T-cell (primary cell): ENCODE data around the gene IFITM1. TPM values are rescaled to one million over a fixed set of nuclear protein-coding genes. Genes with fewer than 3 reads are reported as not detected.
"Not testable (repeated sequence)": the region's sequence is repeated elsewhere in the genome, so short reads cannot be mapped to it uniquely, and the experiment has no call there.

ENCODE experiments used
- ATAC-seq, 4 experiments: fragments of 200-7000 bp in 3 of 4; fragments of 150-1000 bp in 1 of 4; cut with Tn5 transposase; replicated peaks in 1 of 4; 1 replicate in 3 of 4; 2 replicates in 1 of 4; pipeline ENCODE4 v1.10.0; 2021; ENCODE audit warnings: moderate library complexity in 3 of 4, mild to moderate bottlenecking in 2 of 4, moderate number of reproducible peaks in 1 of 4
- CTCF ChIA-PET, 2 donors: fragments of 300-600 bp; sonication (Branson Sonifier 250); formaldehyde crosslinking; loops; one replicate each; lab custom pipeline; 2022; ENCODE audit warnings: antibody characterized with exemption in 2 of 2; lab: Charles Lee
- POLR2A ChIA-PET, 2 donors: fragments of 300-600 bp; sonication (Branson Sonifier 250); formaldehyde crosslinking; loops; one replicate each; lab custom pipeline; 2022; ENCODE audit warnings: antibody characterized with exemption in 2 of 2; lab: Charles Lee
- DNase-seq, 35 experiments: peaks; one replicate each; pipeline versions ENCODE4 v3.0.0 to v3.0.0-alpha.2; 2013 to 2023
- H3K27ac ChIP-seq: one replicate; pipeline ENCODE4 v1.5.1; 2013; ENCODE audit warnings: low read length
- H3K27me3 ChIP-seq, 2 experiments: replicated peaks in 1 of 2; 1 replicate in 1 of 2; 2 replicates in 1 of 2; pipeline versions ENCODE4 v1.6.1 to v1.7.0; 2013; ENCODE audit warnings: low read length in 1 of 2, mixed read lengths in 1 of 2; ENCODE audit not compliant: control insufficient read depth in 2 of 2, insufficient read depth in 2 of 2; ENCODE audit errors: extremely low read depth in 1 of 2
- H3K36me3 ChIP-seq, 2 donors: 1 replicate in 1 of 2; 2 replicates in 1 of 2; pipeline versions ENCODE4 v1.6.1 to v1.7.0; 2013; ENCODE audit warnings: low read length in 1 of 2; ENCODE audit not compliant: control insufficient read depth in 2 of 2, insufficient read depth in 1 of 2; ENCODE audit errors: extremely low read depth in 1 of 2
- H3K4me1 ChIP-seq, 2 experiments: 1 replicate in 1 of 2; 2 replicates in 1 of 2; pipeline versions ENCODE4 v1.6.1 to v1.7.0; 2013; ENCODE audit warnings: low read length in 2 of 2, mixed read lengths in 1 of 2; ENCODE audit not compliant: insufficient read depth in 2 of 2, control insufficient read depth in 1 of 2; ENCODE audit errors: extremely low read depth in 1 of 2
- H3K4me3 ChIP-seq, 2 donors: 1 replicate in 1 of 2; 2 replicates in 1 of 2; pipeline versions ENCODE4 v1.5.1 to v1.7.0; 2013; ENCODE audit warnings: mild to moderate bottlenecking in 2 of 2, low read length in 1 of 2, moderate library complexity in 1 of 2; ENCODE audit not compliant: control insufficient read depth in 1 of 2; ENCODE audit errors: extremely low read depth in 1 of 2
- H3K9me3 ChIP-seq: 2 replicates; pipeline ENCODE4 v1.7.0; 2013
- H3K27ac Mint-ChIP-seq, 2 donors: one replicate each; pipeline ENCODE4 v1.8.0; 2020 to 2021; ENCODE audit warnings: mild to moderate bottlenecking in 2 of 2, mixed read lengths in 2 of 2
- H3K27me3 Mint-ChIP-seq, 2 donors: one replicate each; pipeline ENCODE4 v1.8.0; 2021 to 2022; ENCODE audit warnings: mixed read lengths in 2 of 2
- H3K36me3 Mint-ChIP-seq: one replicate; pipeline ENCODE4 v1.8.0; 2021; ENCODE audit warnings: mixed read lengths
- H3K4me1 Mint-ChIP-seq, 3 donors: one replicate each; pipeline ENCODE4 v1.8.0; 2020 to 2022; ENCODE audit warnings: mixed read lengths in 3 of 3, mild to moderate bottlenecking in 1 of 3
- H3K4me3 Mint-ChIP-seq, 3 donors: one replicate each; pipeline ENCODE4 v1.8.0; 2020 to 2022; ENCODE audit warnings: mild to moderate bottlenecking in 3 of 3, mixed read lengths in 3 of 3, moderate library complexity in 3 of 3
- H3K9me3 Mint-ChIP-seq, 3 donors: one replicate each; pipeline ENCODE4 v1.8.0; 2020 to 2022; ENCODE audit warnings: mixed read lengths in 3 of 3
- WGBS: methylation state at CpG from one replicate; pipeline ENCODE4 v1.1.5; 2013; ENCODE audit warnings: missing lambda C conversion rate; ENCODE audit not compliant: insufficient coverage; 5-methylcytosine and 5-hydroxymethylcytosine counted together
- total RNA-seq, 35 experiments: library from RNA in 6 of 35; stranded (reverse) in 6 of 35; fragments of 120-200 nt in 1 of 35; gene quantifications; one replicate each; pipeline versions ENCODE4 v1.2.1 to v1.2.4 and lab custom pipeline; 2013 to 2026

The IFITM1 gene
- total RNA-seq, 5 donors from 2014 or later (not counting 1 experiment from before 2014, with no cell fraction given), result 201 to 427 (median 243) TPM

- Histone ChIP-seq H3K27ac (no peak overlapping the region), H3K4me3 (no peak overlapping the region), H3K36me3 (no peaks in the 10 kb centered on the region), H3K9me3 (no peaks in the 10 kb centered on the region), H3K4me1 (peaks cover 31 to 57% of the 10 kb centered on the region in 2 experiments), H3K27me3 (no peaks in the 10 kb centered on the region)
- Mint-ChIP-seq H3K36me3 (no peaks in the 10 kb centered on the region), H3K9me3 (no peaks in the 10 kb centered on the region), H3K4me1 (peaks cover 59 to 67% (median 61%) of the 10 kb centered on the region in 3 donors), H3K27me3 (no peaks in the 10 kb centered on the region), H3K27ac (peak overlapping the region; percentile 31 to 61), H3K4me3 (peak overlapping the region; percentile 31 to 70 (median 45))
- CTCF ChIA-PET, result interaction anchor here in 1 of 2 donors (1.8 kb wide), 1 partner anchor 9 kb away, joined by 4 read pairs; no protein-coding TSS in a partner anchor
- WGBS, result 30% methylated on average over 31 of the region's 34 CpGs
- POLR2A ChIA-PET, result interaction anchor here in 1 of 2 donors (0.7 kb wide), 1 partner anchor 10 kb away, joined by 4 read pairs; no protein-coding TSS in a partner anchor
- ATAC-seq (peak in 2 of 4 experiments; percentile 13 to 18), DNase-seq (peak in 1 of 35 experiments; percentile 40)
Measured at GRCh38 chr11:330694-331357, 17.0 kb downstream of the IFITM1 start.

DNA sequence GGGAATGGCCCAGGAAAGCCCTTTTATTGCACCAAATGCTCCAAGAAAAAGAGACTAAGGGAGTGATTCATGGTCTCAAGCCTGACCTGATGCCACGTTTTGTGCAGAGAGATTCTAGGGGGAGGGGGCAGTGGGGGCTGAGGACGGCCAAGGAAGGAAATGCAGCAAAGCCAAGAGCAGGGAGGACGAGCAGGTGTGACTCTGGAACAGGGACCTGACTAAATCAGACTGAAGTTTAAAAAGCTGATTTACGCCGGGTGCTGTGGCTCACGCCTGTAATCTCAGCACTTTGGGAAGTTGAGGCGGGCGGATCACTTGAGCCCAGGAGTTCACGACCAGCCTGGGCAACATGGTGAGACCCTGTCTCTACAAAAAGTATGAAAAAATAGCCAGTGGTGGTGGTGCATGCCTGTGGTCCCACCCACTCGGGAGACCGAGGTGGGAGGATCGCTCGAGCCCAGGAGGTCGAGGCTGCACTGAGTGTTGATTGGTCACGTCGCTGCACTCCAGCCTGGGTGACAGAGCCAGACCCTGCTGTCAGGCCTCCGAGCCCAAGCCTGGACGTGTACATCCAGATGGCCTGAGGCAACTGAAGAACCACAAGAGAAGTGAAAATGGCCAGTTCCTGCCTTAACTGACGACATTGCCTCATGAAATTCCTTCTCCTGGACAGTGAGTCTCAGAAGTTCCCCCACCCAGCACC lies 17.7 kb downstream of the IFITM1 start:
- DNase-seq (no peak), ATAC-seq (no peak)
- H3K4me3 ChIP-seq, result no peak overlapping the region
- H3K27ac ChIP-seq, result no peak overlapping the region
- peak overlapping the region; percentile 31 to 70 (median 45) for H3K4me3 Mint-ChIP-seq
- H3K4me1 ChIP-seq, result peaks cover 30 to 53% of the 10 kb centered on the region in 2 experiments
- H3K27ac Mint-ChIP-seq, result peak overlapping the region; percentile 31 to 61
- 68% methylated on average over 16 of the region's 19 CpGs for WGBS
- H3K27me3 ChIP-seq, result no peaks in the 10 kb centered on the region
- H3K9me3 ChIP-seq, result no peaks in the 10 kb centered on the region
- H3K27me3 Mint-ChIP-seq, result no peaks in the 10 kb centered on the region
- H3K36me3 Mint-ChIP-seq, result no peaks in the 10 kb centered on the region
- no peaks in the 10 kb centered on the region for H3K36me3 ChIP-seq
- no peaks in the 10 kb centered on the region for H3K9me3 Mint-ChIP-seq
- H3K4me1 Mint-ChIP-seq, result peaks cover 59 to 67% (median 61%) of the 10 kb centered on the region in 3 donors
- POLR2A ChIA-PET, result interaction anchor here in 1 of 2 donors (0.7 kb wide), 1 partner anchor 10 kb away, joined by 4 read pairs; no protein-coding TSS in a partner anchor
- CTCF ChIA-PET, result no interaction called here

DNA sequence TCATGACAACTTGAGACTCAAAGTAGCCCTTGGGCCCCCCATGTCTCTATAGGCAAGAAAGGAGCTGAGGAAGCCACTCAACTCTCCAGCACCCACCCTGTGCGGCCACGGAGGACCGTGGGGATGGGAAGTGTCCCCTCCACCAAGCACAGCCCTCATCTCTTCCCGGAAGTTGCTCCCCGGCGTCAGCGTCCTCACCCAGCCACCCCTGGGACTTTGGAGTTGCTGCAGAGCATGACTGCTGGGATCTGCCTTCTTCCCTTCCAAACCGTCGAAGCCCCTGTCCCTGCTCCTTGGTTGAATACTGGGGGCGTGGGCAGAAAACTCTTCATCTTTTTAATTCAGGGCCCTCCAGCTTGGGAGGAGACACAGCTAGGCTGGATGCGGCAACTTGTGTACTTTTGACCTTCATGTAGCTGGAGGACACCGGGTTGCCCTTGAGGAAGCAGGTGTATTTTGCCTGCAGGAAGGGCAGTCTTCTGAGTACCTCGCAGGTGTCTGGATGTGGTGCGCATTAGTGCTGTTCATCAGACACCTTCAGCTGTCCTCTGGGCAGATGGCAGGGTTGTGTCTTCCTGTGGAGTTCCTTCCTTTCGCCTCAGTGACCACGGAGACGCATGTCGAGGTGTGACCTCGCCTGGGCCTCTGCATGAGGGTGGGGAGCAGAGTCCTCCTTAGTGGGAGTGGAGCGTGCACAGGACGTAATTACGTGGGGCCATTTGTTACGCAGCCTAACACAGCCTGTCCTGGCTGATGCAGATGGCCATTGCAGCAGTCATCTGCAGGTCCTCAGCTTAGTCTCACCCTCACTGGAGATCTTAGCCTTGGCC lies 19.0 kb downstream of the IFITM1 start:
- DNase-seq (no peak), ATAC-seq (no peak)
- peak overlapping the region in 1 of 3 donors; percentile 70 for H3K4me3 Mint-ChIP-seq
- ChIA-PET CTCF (no interaction called here), POLR2A (no interaction called here)
- H3K4me1 Mint-ChIP-seq, result peaks cover 52 to 62% (median 60%) of the 10 kb centered on the region in 3 donors
- Histone ChIP-seq H3K4me3 (no peak overlapping the region), H3K9me3 (no peaks in the 10 kb centered on the region), H3K36me3 (no peaks in the 10 kb centered on the region), H3K4me1 (peaks cover 32 to 52% of the 10 kb centered on the region in 2 experiments), H3K27me3 (no peaks in the 10 kb centered on the region), H3K27ac (no peak overlapping the region)
- no peaks in the 10 kb centered on the region for H3K36me3 Mint-ChIP-seq
- no peaks in the 10 kb centered on the region for H3K9me3 Mint-ChIP-seq
- H3K27ac Mint-ChIP-seq, result peak overlapping the region in 1 of 2 donors; percentile 55
- H3K27me3 Mint-ChIP-seq, result no peaks in the 10 kb centered on the region
- WGBS, result 74% methylated on average over 17 of the region's 23 CpGs

- ATAC-seq, H3K27me3 ChIP-seq, H3K27me3 Mint-ChIP-seq, H3K36me3 Mint-ChIP-seq, CTCF ChIA-PET, DNase-seq, POLR2A ChIA-PET, H3K9me3 Mint-ChIP-seq, H3K4me3 ChIP-seq, H3K36me3 ChIP-seq, H3K4me3 Mint-ChIP-seq, H3K27ac ChIP-seq, H3K9me3 ChIP-seq, H3K27ac Mint-ChIP-seq: not testable (repeated sequence)
- H3K4me1 Mint-ChIP-seq, result peaks cover 52 to 62% (median 56%) of the 10 kb centered on the region in 3 donors
- H3K4me1 ChIP-seq, result peaks cover 28 to 48% of the 10 kb centered on the region in 2 experiments
- WGBS, result 94% methylated on average over 10 of the region's 17 CpGs
Measured at GRCh38 chr11:333616-334263, 19.9 kb downstream of the IFITM1 start.

- Mint-ChIP-seq H3K27ac (no peak overlapping the region), H3K27me3 (no peaks in the 10 kb centered on the region), H3K9me3 (no peaks in the 10 kb centered on the region), H3K4me3 (no peak overlapping the region), H3K36me3 (no peaks in the 10 kb centered on the region), H3K4me1 (peaks cover 47 to 56% (median 51%) of the 10 kb centered on the region in 3 donors)
- no peaks in the 10 kb centered on the region for H3K27me3 ChIP-seq
- no peaks in the 10 kb centered on the region for H3K9me3 ChIP-seq
- H3K36me3 ChIP-seq, result no peaks in the 10 kb centered on the region
- CTCF ChIA-PET, result no interaction called here
- DNase-seq (no peak), ATAC-seq (no peak)
- POLR2A ChIA-PET, result no interaction called here
- WGBS, result 94% methylated on average over 9 of the region's 25 CpGs
- H3K27ac ChIP-seq, result no peak overlapping the region
- H3K4me3 ChIP-seq, result no peak overlapping the region
- peaks cover 28 to 43% of the 10 kb centered on the region in 2 experiments for H3K4me1 ChIP-seq
Measured at GRCh38 chr11:334264-334994, 20.6 kb downstream of the IFITM1 start.
